MM.1S (cell line): Measurements from ENCODE around the gene MARK3.

Experiments used
- CTCF ChIP-seq: fragments of 300-600 bp; sonication (generic); IDR thresholded peaks from 2 replicates; pipeline ENCODE4 v1.5.1; 2016; ENCODE audit warnings: antibody characterized with exemption, low read length, mixed read lengths
- EZH2 ChIP-seq: fragments of 300-600 bp; sonication (generic); optimal IDR thresholded peaks from 2 replicates; pipeline ENCODE3; 2017; ENCODE audit warnings: low read depth, mild to moderate bottlenecking, antibody characterized with exemption, low read length, mixed read lengths
- EZH2phosphoT487 ChIP-seq: fragments of 300-600 bp; sonication (generic); IDR thresholded peaks from 2 replicates; pipeline ENCODE4 v1.6.1; 2018; ENCODE audit warnings: antibody characterized with exemption, low read length

- no peak for TF ChIP-seq CTCF
- no peak for TF ChIP-seq EZH2
- TF ChIP-seq EZH2phosphoT487, result no peak
Measured at GRCh38 chr14:103370087-103370486, 15.1 kb upstream of the MARK3 start.
